Stimulated activated CD4-positive, alpha-beta T cell treated with anti-CD3 and anti-CD28 coated beads, Interleukin-2, amount 100 ng/mL, for 4 hours (primary cell): ENCODE data around the gene AAGAB.

Experiments
- DNase-seq: peaks from one replicate; pipeline ENCODE4 v3.0.0-alpha.2; 2020; ENCODE audit warnings: low read depth

AAGAB gene

GRCh38 chr15:67188551-67189218, 65.8 kb downstream of the AAGAB start:
- no peak for DNase-seq

- DNase-seq: no peak
Measured at GRCh38 chr15:67187351-67187854, 67.1 kb downstream of the AAGAB start.

- no peak for DNase-seq
Measured at GRCh38 chr15:67186688-67187087, 67.8 kb downstream of the AAGAB start.

- DNase-seq: no peak
Measured at GRCh38 chr15:67186226-67186649, 68.2 kb downstream of the AAGAB start.

- DNase-seq: no peak
Measured at GRCh38 chr15:67185621-67186225, 68.7 kb downstream of the AAGAB start.

- no peak for DNase-seq
Measured at GRCh38 chr15:67185051-67185450, 69.4 kb downstream of the AAGAB start.

GRCh38 chr15:67184208-67184925, 70.1 kb downstream of the AAGAB start:
- no peak for DNase-seq

- DNase-seq: no peak
Measured at GRCh38 chr15:67183443-67184169, 70.9 kb downstream of the AAGAB start.

GRCh38 chr15:67181221-67181639, 73.2 kb downstream of the AAGAB start:
- no peak for DNase-seq

- DNase-seq: no peak
Measured at GRCh38 chr15:67180514-67181191, 73.8 kb downstream of the AAGAB start.

GRCh38 chr15:67180035-67180434, 74.4 kb downstream of the AAGAB start:
- no peak for DNase-seq

GRCh38 chr15:67179411-67179995, 75.0 kb downstream of the AAGAB start:
- DNase-seq: no peak

- no peak for DNase-seq
Measured at GRCh38 chr15:67178569-67179210, 75.8 kb downstream of the AAGAB start.

GRCh38 chr15:67177752-67178151, 76.7 kb downstream of the AAGAB start:
- DNase-seq: no peak

- no peak for DNase-seq
Measured at GRCh38 chr15:67176195-67176971, 78.1 kb downstream of the AAGAB start.

- DNase-seq: no peak
Measured at GRCh38 chr15:67175643-67176071, 78.8 kb downstream of the AAGAB start.

GRCh38 chr15:67174864-67175573, 79.4 kb downstream of the AAGAB start:
- DNase-seq: no peak

GRCh38 chr15:67174446-67174845, 80.0 kb downstream of the AAGAB start:
- no peak for DNase-seq

- DNase-seq: no peak
Measured at GRCh38 chr15:67173786-67174185, 80.7 kb downstream of the AAGAB start.
